ENCODE data around the gene STXBP5L. TPM values are rescaled to one million over a fixed set of nuclear protein-coding genes. Genes with fewer than 3 reads are reported as not detected.
"Not testable (repeated sequence)": the region's sequence is repeated elsewhere in the genome, so short reads cannot be mapped to it uniquely, and the experiment has no call there.

The STXBP5L gene
- total RNA-seq, 1 experiment from 2014 or later = not detected

DNA sequence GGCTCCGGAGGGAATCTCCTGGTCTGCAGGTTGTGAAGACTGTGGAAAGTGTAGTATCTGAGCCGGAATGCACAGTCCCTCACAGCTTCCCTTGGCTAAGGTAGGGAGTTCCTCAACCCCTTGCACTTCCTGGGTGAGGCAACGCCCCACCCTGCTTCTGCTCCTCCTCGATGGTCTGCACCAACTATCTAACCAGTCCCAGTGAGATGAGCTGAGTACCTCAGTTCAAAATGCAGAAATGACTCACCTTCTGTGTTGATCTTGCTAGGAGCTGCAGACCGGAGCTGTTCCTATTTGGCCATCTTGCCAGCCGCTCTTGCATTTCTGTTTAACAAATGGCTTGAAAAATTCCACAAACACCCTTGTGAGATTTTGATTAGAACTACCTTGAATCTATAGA lies 156.1 kb downstream of the STXBP5L start:
- no peaks in the 10 kb centered on the region for H3K79me2 ChIP-seq (ENCODE audit: low read length)
- H3K4me2 ChIP-seq (ENCODE audit: low read depth, low read length, poor library complexity, severe bottlenecking) = no peak overlapping the region
- H3K9ac ChIP-seq (ENCODE audit: low read length) = no peak overlapping the region
- DNase-seq = no peak
- H3K4me1 ChIP-seq (ENCODE audit: low read length) = no peaks in the 10 kb centered on the region
- H3K27me3 ChIP-seq (ENCODE audit: low read length) = no peaks in the 10 kb centered on the region
- no peak overlapping the region for H3K4me3 ChIP-seq (ENCODE audit: low read length)
- 0 out of 2 replicates have a peak overlapping the region, but pooled peaks have one; percentile 21 for H2AFZ ChIP-seq (ENCODE audit: low read length)
- no peaks in the 10 kb centered on the region for H3K9me3 ChIP-seq (ENCODE audit: low read length)
- H3K36me3 ChIP-seq (ENCODE audit: insufficient read depth, low read length) = no peaks in the 10 kb centered on the region
- no peaks in the 10 kb centered on the region for H4K20me1 ChIP-seq (ENCODE audit: insufficient read depth, low read depth, low read length)
- no peaks in the 10 kb centered on the region for H3K9me2 ChIP-seq (replicated peaks; ENCODE audit: insufficient read depth, low read length)
- no peak overlapping the region for H3K27ac ChIP-seq (ENCODE audit: low read length)

DNA sequence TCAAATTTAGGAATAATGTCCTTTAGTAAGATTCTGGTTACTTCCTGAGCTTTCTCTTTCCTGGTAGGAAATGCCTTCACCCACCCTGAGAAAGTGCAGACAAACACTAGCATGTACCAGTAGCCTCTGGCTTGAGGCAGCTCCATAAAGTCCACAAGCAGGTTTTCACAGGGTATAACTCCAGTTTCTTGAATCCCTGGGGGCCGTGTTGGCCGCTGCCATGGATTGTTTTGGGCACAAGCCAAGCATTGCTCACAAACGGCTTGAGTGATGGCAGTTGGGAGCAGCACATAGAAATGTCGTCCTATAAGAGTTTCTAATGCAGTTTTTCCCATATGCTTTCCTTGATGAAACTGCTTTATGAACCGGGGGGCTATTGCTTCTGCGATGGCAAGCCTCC lies 164.1 kb downstream of the STXBP5L start:
- no peak for DNase-seq
- Histone ChIP-seq H3K79me2 (ENCODE audit: low read length) (no peaks in the 10 kb centered on the region), H3K9me2 (replicated peaks; ENCODE audit: insufficient read depth, low read length) (no peaks in the 10 kb centered on the region), H3K27me3 (ENCODE audit: low read length) (no peaks in the 10 kb centered on the region), H2AFZ (ENCODE audit: low read length) (no peak overlapping the region), H3K4me2 (ENCODE audit: low read depth, low read length, poor library complexity, severe bottlenecking) (no peak overlapping the region), H3K36me3 (ENCODE audit: insufficient read depth, low read length) (no peaks in the 10 kb centered on the region), H3K4me3 (ENCODE audit: low read length) (no peak overlapping the region), H3K9ac (ENCODE audit: low read length) (no peak overlapping the region), H3K9me3 (ENCODE audit: low read length) (no peaks in the 10 kb centered on the region), H3K4me1 (ENCODE audit: low read length) (no peaks in the 10 kb centered on the region), H3K27ac (ENCODE audit: low read length) (no peak overlapping the region), H4K20me1 (ENCODE audit: insufficient read depth, low read depth, low read length) (no peaks in the 10 kb centered on the region)

DNA sequence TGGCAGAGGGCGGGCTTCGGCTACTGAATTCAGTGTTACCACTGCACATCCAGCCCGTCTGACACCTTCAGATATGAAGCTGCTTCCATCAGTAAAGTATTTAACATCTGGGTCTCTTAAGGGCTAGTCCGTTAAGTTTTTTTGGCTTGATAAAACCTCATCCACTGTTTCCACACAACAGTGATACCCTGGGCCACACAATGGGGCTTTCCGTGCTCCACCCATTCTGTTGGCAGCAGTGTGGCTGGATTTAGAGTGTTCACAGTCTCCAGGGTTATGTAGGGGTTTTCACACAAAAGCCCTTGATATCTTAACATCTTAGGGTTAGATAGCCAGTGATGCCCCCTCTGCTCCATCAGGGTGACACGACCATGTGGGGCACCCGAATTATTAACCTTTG lies 165.0 kb downstream of the STXBP5L start:
- no peaks in the 10 kb centered on the region for H3K9me3 ChIP-seq (ENCODE audit: low read length)
- DNase-seq = no peak
- no peak overlapping the region for H3K4me2 ChIP-seq (ENCODE audit: low read depth, low read length, poor library complexity, severe bottlenecking)
- no peaks in the 10 kb centered on the region for H3K4me1 ChIP-seq (ENCODE audit: low read length)
- H3K36me3 ChIP-seq (ENCODE audit: insufficient read depth, low read length) = no peaks in the 10 kb centered on the region
- no peaks in the 10 kb centered on the region for H3K27me3 ChIP-seq (ENCODE audit: low read length)
- H3K4me3 ChIP-seq (ENCODE audit: low read length) = no peak overlapping the region
- H4K20me1 ChIP-seq (ENCODE audit: insufficient read depth, low read depth, low read length) = no peaks in the 10 kb centered on the region
- H3K9ac ChIP-seq (ENCODE audit: low read length) = no peak overlapping the region
- no peaks in the 10 kb centered on the region for H3K79me2 ChIP-seq (ENCODE audit: low read length)
- H2AFZ ChIP-seq (ENCODE audit: low read length) = no peak overlapping the region
- H3K9me2 ChIP-seq (replicated peaks; ENCODE audit: insufficient read depth, low read length) = no peaks in the 10 kb centered on the region
- H3K27ac ChIP-seq (ENCODE audit: low read length) = no peak overlapping the region

DNA sequence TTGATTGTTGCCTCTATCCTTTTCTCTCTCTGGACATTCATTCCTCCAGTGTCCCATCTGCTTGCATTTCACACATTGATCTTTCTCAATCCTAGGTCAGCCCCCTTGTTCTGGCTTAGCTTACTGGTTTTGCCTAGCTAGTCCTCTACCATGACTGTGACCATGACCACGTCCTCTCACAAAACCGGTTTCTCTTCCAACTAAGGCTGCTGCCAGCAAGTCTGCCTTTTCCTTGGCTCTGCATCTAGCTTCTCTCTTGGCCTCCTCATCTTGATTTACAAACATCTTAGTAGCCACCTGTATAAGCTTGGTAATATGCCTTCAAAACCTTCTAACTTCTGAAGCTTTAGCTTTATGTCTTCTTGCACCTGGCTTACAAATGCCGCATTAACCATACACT lies 167.2 kb downstream of the STXBP5L start:
- no peaks in the 10 kb centered on the region for H3K4me1 ChIP-seq (ENCODE audit: low read length)
- no peaks in the 10 kb centered on the region for H3K27me3 ChIP-seq (ENCODE audit: low read length)
- H3K4me2 ChIP-seq (ENCODE audit: low read depth, low read length, poor library complexity, severe bottlenecking) = no peak overlapping the region
- H3K79me2 ChIP-seq (ENCODE audit: low read length) = no peaks in the 10 kb centered on the region
- H3K36me3 ChIP-seq (ENCODE audit: insufficient read depth, low read length) = no peaks in the 10 kb centered on the region
- no peaks in the 10 kb centered on the region for H4K20me1 ChIP-seq (ENCODE audit: insufficient read depth, low read depth, low read length)
- no peak for DNase-seq
- no peak overlapping the region for H3K27ac ChIP-seq (ENCODE audit: low read length)
- no peaks in the 10 kb centered on the region for H3K9me3 ChIP-seq (ENCODE audit: low read length)
- H3K4me3 ChIP-seq (ENCODE audit: low read length) = no peak overlapping the region
- no peaks in the 10 kb centered on the region for H3K9me2 ChIP-seq (replicated peaks; ENCODE audit: insufficient read depth, low read length)
- no peak overlapping the region for H2AFZ ChIP-seq (ENCODE audit: low read length)
- H3K9ac ChIP-seq (ENCODE audit: low read length) = no peak overlapping the region

DNA sequence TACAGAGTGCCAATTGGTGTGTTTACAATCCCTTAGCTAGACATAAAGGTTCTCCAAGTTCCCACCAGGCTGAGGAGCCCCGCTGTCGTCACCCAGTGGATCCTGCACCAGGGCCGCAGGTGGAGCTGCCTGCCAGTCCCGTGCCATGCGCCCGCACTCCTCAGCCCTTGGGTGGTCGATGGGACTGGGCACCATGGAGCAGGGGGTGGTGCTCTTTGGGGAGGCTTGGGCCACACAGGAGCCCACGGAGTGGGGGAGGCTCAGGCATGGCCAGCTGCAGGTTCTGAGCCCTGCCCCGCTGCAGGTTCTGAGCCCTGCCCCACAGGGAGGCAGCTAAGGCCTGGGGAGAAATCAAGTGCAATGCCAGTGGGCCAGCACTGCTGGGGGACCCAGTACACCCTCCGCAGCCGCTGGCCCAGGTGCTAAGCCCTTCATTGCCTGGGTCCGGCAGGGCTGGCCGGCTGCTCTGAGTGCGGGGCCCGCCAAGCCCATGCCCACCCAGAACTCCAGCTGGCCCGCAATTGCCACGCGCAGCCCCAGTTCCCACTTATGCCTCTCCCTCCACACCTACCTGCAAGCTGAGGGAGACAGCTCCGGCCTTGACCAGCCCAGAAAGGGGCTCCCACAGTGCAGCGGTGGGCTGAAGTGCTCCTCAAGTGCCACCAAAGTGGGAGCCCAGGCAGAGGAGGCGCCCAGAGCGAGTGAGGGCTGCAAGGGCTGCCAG lies 170.5 kb downstream of the STXBP5L start:
- not testable (repeated sequence) for H3K9ac ChIP-seq (ENCODE audit: low read length); H3K9me2 ChIP-seq (replicated peaks; ENCODE audit: insufficient read depth, low read length); H2AFZ ChIP-seq (ENCODE audit: low read length); DNase-seq; H3K4me3 ChIP-seq (ENCODE audit: low read length); H3K36me3 ChIP-seq (ENCODE audit: insufficient read depth, low read length); H4K20me1 ChIP-seq (ENCODE audit: insufficient read depth, low read depth, low read length); H3K9me3 ChIP-seq (ENCODE audit: low read length); H3K27me3 ChIP-seq (ENCODE audit: low read length); H3K27ac ChIP-seq (ENCODE audit: low read length); H3K4me2 ChIP-seq (ENCODE audit: low read depth, low read length, poor library complexity, severe bottlenecking); H3K4me1 ChIP-seq (ENCODE audit: low read length); H3K79me2 ChIP-seq (ENCODE audit: low read length)

DNA sequence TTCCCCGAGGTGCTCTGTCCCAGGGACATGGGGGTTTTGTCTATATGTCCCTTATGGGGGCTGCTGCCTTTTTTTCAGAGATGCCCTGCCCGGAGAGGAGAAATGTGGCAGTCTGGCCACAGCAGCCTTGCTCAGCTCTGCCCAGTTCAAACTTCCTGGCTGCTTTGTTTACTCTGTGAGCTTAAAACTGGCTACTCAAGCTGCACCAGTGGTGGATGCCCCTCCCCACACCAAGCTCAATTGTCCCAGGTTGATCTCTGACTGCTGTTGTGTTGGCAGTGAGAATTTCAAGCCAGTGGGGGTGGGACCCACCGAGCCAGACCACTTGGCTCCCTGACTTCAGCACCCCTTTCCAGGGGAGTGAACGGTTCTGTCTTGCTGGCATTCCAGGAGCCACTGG lies 188.9 kb downstream of the STXBP5L start:
- Histone ChIP-seq H3K4me2 (ENCODE audit: low read depth, low read length, poor library complexity, severe bottlenecking) (no peak overlapping the region), H3K9me3 (ENCODE audit: low read length) (no peaks in the 10 kb centered on the region), H3K9me2 (replicated peaks; ENCODE audit: insufficient read depth, low read length) (no peaks in the 10 kb centered on the region), H3K27ac (ENCODE audit: low read length) (no peak overlapping the region), H3K4me1 (ENCODE audit: low read length) (no peaks in the 10 kb centered on the region), H3K27me3 (ENCODE audit: low read length) (no peaks in the 10 kb centered on the region), H3K36me3 (ENCODE audit: insufficient read depth, low read length) (no peaks in the 10 kb centered on the region), H3K79me2 (ENCODE audit: low read length) (no peaks in the 10 kb centered on the region), H3K9ac (ENCODE audit: low read length) (no peak overlapping the region), H4K20me1 (ENCODE audit: insufficient read depth, low read depth, low read length) (no peaks in the 10 kb centered on the region), H3K4me3 (ENCODE audit: low read length) (no peak overlapping the region), H2AFZ (ENCODE audit: low read length) (no peak overlapping the region)
- no peak for DNase-seq

GRCh38 chr3:121111086-121111485 lies 203.1 kb downstream of the STXBP5L start:
- H3K4me3 ChIP-seq (ENCODE audit: low read length); H3K4me2 ChIP-seq (ENCODE audit: low read depth, low read length, poor library complexity, severe bottlenecking); H3K9ac ChIP-seq (ENCODE audit: low read length); H3K9me2 ChIP-seq (replicated peaks; ENCODE audit: insufficient read depth, low read length); H3K9me3 ChIP-seq (ENCODE audit: low read length); H2AFZ ChIP-seq (ENCODE audit: low read length); H3K36me3 ChIP-seq (ENCODE audit: insufficient read depth, low read length); H3K4me1 ChIP-seq (ENCODE audit: low read length); H3K79me2 ChIP-seq (ENCODE audit: low read length); DNase-seq; H3K27me3 ChIP-seq (ENCODE audit: low read length); H3K27ac ChIP-seq (ENCODE audit: low read length); H4K20me1 ChIP-seq (ENCODE audit: insufficient read depth, low read depth, low read length): not testable (repeated sequence)

- Histone ChIP-seq H3K9ac (ENCODE audit: low read length) (no peak overlapping the region), H3K4me3 (ENCODE audit: low read length) (no peak overlapping the region), H3K36me3 (ENCODE audit: insufficient read depth, low read length) (no peaks in the 10 kb centered on the region), H3K27me3 (ENCODE audit: low read length) (no peaks in the 10 kb centered on the region), H3K79me2 (ENCODE audit: low read length) (no peaks in the 10 kb centered on the region), H2AFZ (ENCODE audit: low read length) (no peak overlapping the region), H3K27ac (ENCODE audit: low read length) (no peak overlapping the region), H3K9me2 (replicated peaks; ENCODE audit: insufficient read depth, low read length) (no peaks in the 10 kb centered on the region), H4K20me1 (ENCODE audit: insufficient read depth, low read depth, low read length) (no peaks in the 10 kb centered on the region), H3K4me1 (ENCODE audit: low read length) (no peaks in the 10 kb centered on the region), H3K9me3 (ENCODE audit: low read length) (no peaks in the 10 kb centered on the region), H3K4me2 (ENCODE audit: low read depth, low read length, poor library complexity, severe bottlenecking) (no peak overlapping the region)
- no peak for DNase-seq
These were observed 204.1 kb downstream of the STXBP5L start for GRCh38 chr3:121111914-121112612.

Measured in Karpas-422 (cell line).